GM10266 (cell line): ENCODE data around the gene KRTAP10-12.

Experiments
- DNase-seq: peaks from one replicate; pipeline ENCODE4 v3.0.0; 2012; ENCODE audit errors: extremely low spot score
- CTCF ChIP-seq: IDR thresholded peaks from 2 replicates; pipeline ENCODE4 v1.5.1; 2012; ENCODE audit warnings: mild to moderate bottlenecking, low read depth; ENCODE audit not compliant: control insufficient read depth, insufficient read depth; ENCODE audit errors: missing control alignments

Gene KRTAP10-12

GRCh38 chr21:44701541-44701940 is 4.6 kb downstream of the KRTAP10-12 start:
- no peak for TF ChIP-seq CTCF
- no peak for DNase-seq

GRCh38 chr21:44702111-44702972 is 5.4 kb downstream of the KRTAP10-12 start:
- no peak for TF ChIP-seq CTCF
- DNase-seq = no peak

- no peak for DNase-seq
- TF ChIP-seq CTCF = no peak
These were observed 6.2 kb downstream of the KRTAP10-12 start for GRCh38 chr21:44702973-44703730.

- DNase-seq = no peak
- no peak for TF ChIP-seq CTCF
These were observed 7.0 kb downstream of the KRTAP10-12 start for GRCh38 chr21:44703731-44704635.

- no peak for TF ChIP-seq CTCF
- DNase-seq = no peak
These were observed 7.6 kb downstream of the KRTAP10-12 start for GRCh38 chr21:44704636-44705001.

- DNase-seq = no peak
- no peak for TF ChIP-seq CTCF
These were observed 9.2 kb downstream of the KRTAP10-12 start for GRCh38 chr21:44706026-44706705.
